Stimulated activated naive CD8-positive, alpha-beta T cell treated with anti-CD3 and anti-CD28 coated beads, Interleukin-15, Interleukin-2, amounts not matched to agents 100 U/mL and 50 U/mL, for 24 hours (primary cell): ENCODE data around the gene TIMD4.
A peak's percentile ranks its signal among the peaks of the same experiment; 100 is the strongest.
"Not testable (repeated sequence)": the region's sequence is repeated elsewhere in the genome, so short reads cannot be mapped to it uniquely, and the experiment has no call there.

Source experiments
- ATAC-seq: fragments of 150-1000 bp; cut with Tn5 transposase; one replicate; pipeline ENCODE4 v1.10.0; 2021
- DNase-seq: peaks from one replicate; pipeline ENCODE4 v3.0.0; 2021

Gene TIMD4

GRCh38 chr5:156963125-156963524 lies at the start of gene TIMD4:
Gene TIMD4 (minus strand): TSS chr5:156963226. CDS start chr5:156963198, 28 bp downstream.
- ATAC-seq, result no peak
- no peak for DNase-seq

- DNase-seq (no peak), ATAC-seq (no peak)
These were observed 43.2 kb upstream of the TIMD4 start for GRCh38 chr5:157006262-157006661.

GRCh38 chr5:157004893-157005551 lies 42.0 kb upstream of the TIMD4 start:
- DNase-seq (no peak), ATAC-seq (peak; percentile 99)

- ATAC-seq, result no peak
These were observed 28.7 kb upstream of the TIMD4 start for GRCh38 chr5:156991714-156992113.

GRCh38 chr5:156984064-156984463 lies 21.0 kb upstream of the TIMD4 start:
- ATAC-seq (no peak), DNase-seq (no peak)

More at GRCh38 chr5:156991714-156992113, 28.7 kb upstream of the TIMD4 start:
- no peak for DNase-seq

GRCh38 chr5:156981481-156981880 lies 18.5 kb upstream of the TIMD4 start:
- DNase-seq, result no peak
- no peak for ATAC-seq

- DNase-seq, result no peak
- no peak for ATAC-seq
These were observed 11.3 kb upstream of the TIMD4 start for GRCh38 chr5:156974328-156974727.

GRCh38 chr5:156971848-156972525 lies 9.0 kb upstream of the TIMD4 start:
- ATAC-seq, result peak; percentile 54
- DNase-seq, result no peak

- DNase-seq, result no peak
- peak; percentile 94 for ATAC-seq
These were observed 8.4 kb upstream of the TIMD4 start for GRCh38 chr5:156971415-156971814.

GRCh38 chr5:156967386-156967785 lies 4.4 kb upstream of the TIMD4 start:
- DNase-seq, ATAC-seq: not testable (repeated sequence)

- DNase-seq (no peak), ATAC-seq (no peak)
These were observed 6.7 kb downstream of the TIMD4 start for GRCh38 chr5:156956321-156956720.

- DNase-seq, result no peak
- ATAC-seq, result no peak
These were observed 11.7 kb downstream of the TIMD4 start for GRCh38 chr5:156951359-156951758.

- DNase-seq (no peak), ATAC-seq (no peak)
These were observed 12.3 kb downstream of the TIMD4 start for GRCh38 chr5:156950716-156951115.

- ATAC-seq (peak; percentile 84), DNase-seq (no peak)
These were observed 13.6 kb downstream of the TIMD4 start for GRCh38 chr5:156949424-156949823.

GRCh38 chr5:156947925-156948324 lies 15.1 kb downstream of the TIMD4 start:
- DNase-seq (peak; percentile 34), ATAC-seq (peak; percentile 66)

GRCh38 chr5:156942064-156942463 lies 21.0 kb downstream of the TIMD4 start:
- DNase-seq (no peak), ATAC-seq (peak; percentile 23)

- not testable (repeated sequence) for ATAC-seq, DNase-seq
These were observed 22.6 kb downstream of the TIMD4 start for GRCh38 chr5:156940462-156940861.

- DNase-seq, result no peak
- ATAC-seq, result no peak
These were observed 26.1 kb downstream of the TIMD4 start for GRCh38 chr5:156936972-156937371.

- ATAC-seq, result peak; percentile 64
- peak; percentile 70 for DNase-seq
These were observed 28.4 kb downstream of the TIMD4 start for GRCh38 chr5:156934450-156935211.

GRCh38 chr5:156929366-156929948 lies 33.6 kb downstream of the TIMD4 start:
- ATAC-seq (peak; percentile 81), DNase-seq (no peak)

GRCh38 chr5:156927545-156927944 lies 35.5 kb downstream of the TIMD4 start:
- no peak for DNase-seq
- ATAC-seq, result no peak

GRCh38 chr5:156925767-156926166 lies 37.3 kb downstream of the TIMD4 start:
- not testable (repeated sequence) for DNase-seq, ATAC-seq
